ENCODE data around the gene DCTPP1.
A peak's percentile ranks its signal among the peaks of the same experiment; 100 is the strongest.
"Not testable (repeated sequence)": the region's sequence is repeated elsewhere in the genome, so short reads cannot be mapped to it uniquely, and the experiment has no call there.

Gene DCTPP1

GRCh38 chr16:30473231-30474073 is 43.6 kb upstream of the DCTPP1 start:
- DNase-seq (ENCODE audit: low spot score) = no peak
- no peak for TF ChIP-seq CTCF (conservative IDR thresholded peaks at IDR 0.05; ENCODE audit: low read depth)
- 0 out of 2 replicates have a peak overlapping the region, but pooled peaks have one; percentile 7 for H3K27ac ChIP-seq
- POLR2A ChIA-PET (ENCODE audit: low non-redundant PET) = no interaction called here
- CTCF ChIA-PET = no interaction called here

- ChIA-PET CTCF (no interaction called here), POLR2A (ENCODE audit: low non-redundant PET) (no interaction called here)
- no peak for DNase-seq (ENCODE audit: low spot score)
These were observed 42.6 kb upstream of the DCTPP1 start, which contains the start of gene ITGAL for GRCh38 chr16:30472328-30472942. Gene ITGAL (plus strand): TSS chr16:30472742. CDS start chr16:30472838, 96 bp downstream.

GRCh38 chr16:30470632-30470995 is 40.8 kb upstream of the DCTPP1 start:
- no peak for TF ChIP-seq CTCF (conservative IDR thresholded peaks at IDR 0.05; ENCODE audit: low read depth)
- POLR2A ChIA-PET (ENCODE audit: low non-redundant PET) = no interaction called here
- peak overlapping the region; percentile 90 for H3K27ac ChIP-seq
- no peak for DNase-seq (ENCODE audit: low spot score)
- CTCF ChIA-PET = interaction anchor here (0.6 kb wide), 1 partner anchor 44 kb away, joined by 3 read pairs; no protein-coding TSS in a partner anchor

More at GRCh38 chr16:30472328-30472942, 42.6 kb upstream of the DCTPP1 start, which contains the start of gene ITGAL:
- no peak for TF ChIP-seq CTCF (conservative IDR thresholded peaks at IDR 0.05; ENCODE audit: low read depth)
- H3K27ac ChIP-seq = 0 out of 2 replicates have a peak within 1 kb of the TSS, but pooled peaks have one; percentile 7

- CTCF ChIA-PET = interaction anchor here (0.6 kb wide), 1 partner anchor 45 kb away, joined by 3 read pairs; no protein-coding TSS in a partner anchor
- TF ChIP-seq CTCF (conservative IDR thresholded peaks at IDR 0.05; ENCODE audit: low read depth) = no peak
- DNase-seq (ENCODE audit: low spot score) = no peak
- peak overlapping the region; percentile 90 for H3K27ac ChIP-seq
- POLR2A ChIA-PET (ENCODE audit: low non-redundant PET) = no interaction called here
These were observed 40.3 kb upstream of the DCTPP1 start for GRCh38 chr16:30470170-30470512.

GRCh38 chr16:30464078-30464477 is 34.2 kb upstream of the DCTPP1 start:
- no peak for TF ChIP-seq CTCF (conservative IDR thresholded peaks at IDR 0.05; ENCODE audit: low read depth)
- no peak for DNase-seq (ENCODE audit: low spot score)
- H3K27ac ChIP-seq = no peak overlapping the region
- POLR2A ChIA-PET (ENCODE audit: low non-redundant PET) = interaction anchor here (0.6 kb wide), 1 partner anchor 26 kb away, joined by 11 read pairs; no protein-coding TSS in a partner anchor
- CTCF ChIA-PET = interaction anchor here (0.6 to 0.8 kb wide), 3 partner anchors 8 to 75 kb away, joined by 3 to 6 read pairs (median 3); no protein-coding TSS in a partner anchor

GRCh38 chr16:30461426-30461825 is 31.6 kb upstream of the DCTPP1 start:
- H3K27ac ChIP-seq; DNase-seq (ENCODE audit: low spot score); POLR2A ChIA-PET (ENCODE audit: low non-redundant PET): not testable (repeated sequence)
- CTCF ChIA-PET = interaction anchor here (0.6 to 1.3 kb wide), 3 partner anchors 12 to 426 kb away, joined by 3 to 8 read pairs (median 3); no protein-coding TSS in a partner anchor
